HG02678 (cell line): Measurements from ENCODE around the gene VIT.
"Not testable (repeated sequence)": the region's sequence is repeated elsewhere in the genome, so short reads cannot be mapped to it uniquely, and the experiment has no call there.

ENCODE experiments used
- ATAC-seq: cut with Tn5 transposase; IDR thresholded peaks from one replicate; pipeline ENCODE4 v1.9.1; 2021; ENCODE audit warnings: mild to moderate bottlenecking, moderate library complexity; ENCODE audit not compliant: unreplicated experiment

Gene VIT

GRCh38 chr2:36801088-36801487, 104.6 kb downstream of the VIT start:
- ATAC-seq, result no peak

GRCh38 chr2:36802952-36803351, 106.4 kb downstream of the VIT start:
- ATAC-seq, result no peak

- ATAC-seq, result no peak
These were observed 109.2 kb downstream of the VIT start for GRCh38 chr2:36805635-36806224.

DNA sequence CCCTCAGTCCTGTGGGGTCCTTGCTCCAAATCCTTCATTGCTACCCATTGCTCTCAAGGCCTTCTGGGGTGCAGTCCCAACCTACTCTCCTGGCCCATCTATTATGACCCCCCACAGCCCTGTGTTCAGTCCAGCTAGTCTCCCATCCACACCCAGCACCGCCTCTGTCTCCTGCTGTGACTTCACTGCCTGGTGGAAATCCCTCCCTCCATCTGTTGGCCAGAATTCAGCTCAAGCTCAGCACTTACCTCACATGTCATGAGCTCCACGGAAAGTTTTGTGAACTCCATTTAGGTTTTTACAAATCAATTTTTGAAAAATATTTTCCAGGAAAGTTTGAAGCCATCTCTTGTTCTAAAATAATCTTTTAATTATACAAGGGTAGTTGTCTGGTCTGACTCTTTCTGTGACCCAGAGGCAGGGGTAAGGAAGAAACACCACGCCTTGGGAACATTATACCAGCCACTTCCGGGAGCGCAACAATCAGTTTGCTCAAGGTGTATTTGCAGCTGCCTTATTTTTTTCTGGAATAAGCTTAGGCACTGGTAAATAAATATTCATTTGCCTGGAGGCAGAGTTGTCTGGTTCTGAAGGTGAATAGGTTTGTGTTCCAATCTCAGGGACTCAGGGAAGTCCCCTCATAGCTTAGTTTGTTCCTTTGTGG, 110.8 kb downstream of the VIT start:
- no peak for ATAC-seq

GRCh38 chr2:36808386-36809068, 112.0 kb downstream of the VIT start:
- ATAC-seq, result no peak

GRCh38 chr2:36809069-36809445, 112.5 kb downstream of the VIT start:
- ATAC-seq, result no peak

- ATAC-seq, result no peak
These were observed 114.6 kb downstream of the VIT start for GRCh38 chr2:36811071-36811470.

GRCh38 chr2:36812196-36812595, 115.7 kb downstream of the VIT start:
- ATAC-seq, result no peak

DNA sequence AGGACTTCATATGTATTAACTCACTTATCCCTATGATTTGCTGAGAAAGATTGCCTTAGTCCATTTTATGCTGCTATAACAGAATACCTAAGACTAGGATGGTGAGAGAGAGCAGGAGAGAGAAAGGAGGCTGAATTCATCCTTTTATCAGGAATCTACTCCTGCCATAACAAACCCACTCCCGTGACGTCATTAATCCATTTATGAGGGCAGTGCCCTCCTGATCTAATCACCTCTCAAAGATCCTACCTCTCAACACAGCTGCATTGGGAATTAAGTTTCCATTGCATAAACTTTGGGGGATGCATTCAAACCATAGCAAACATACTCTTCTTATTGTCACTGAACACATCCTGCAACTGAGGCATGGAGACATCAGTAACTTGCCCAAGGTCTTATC, 122.0 kb downstream of the VIT start:
- no peak for ATAC-seq

GRCh38 chr2:36819095-36819711, 122.7 kb downstream of the VIT start:
- no peak for ATAC-seq

- no peak for ATAC-seq
These were observed 124.6 kb downstream of the VIT start for GRCh38 chr2:36820942-36821605.

- no peak for ATAC-seq
These were observed 127.4 kb downstream of the VIT start for GRCh38 chr2:36823862-36824261.

DNA sequence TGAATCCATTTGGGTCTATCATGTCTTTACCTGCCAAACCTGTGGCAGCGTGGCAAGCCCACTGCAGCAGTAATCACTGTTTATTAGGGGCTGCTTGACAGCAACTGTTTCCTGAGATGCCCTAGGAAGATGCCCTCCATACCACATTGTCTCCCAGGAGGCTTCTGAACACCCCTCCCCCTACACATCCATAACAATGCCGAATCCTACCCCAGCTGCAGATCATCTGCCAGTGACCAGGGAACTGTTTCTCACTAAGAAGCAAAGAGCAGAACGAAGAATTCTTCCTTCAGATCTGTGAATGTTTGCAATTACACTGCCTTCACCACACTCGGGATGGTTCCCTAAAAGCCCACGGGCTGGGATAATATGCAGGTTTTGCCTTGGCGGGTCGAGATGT, 127.8 kb downstream of the VIT start:
- no peak for ATAC-seq

DNA sequence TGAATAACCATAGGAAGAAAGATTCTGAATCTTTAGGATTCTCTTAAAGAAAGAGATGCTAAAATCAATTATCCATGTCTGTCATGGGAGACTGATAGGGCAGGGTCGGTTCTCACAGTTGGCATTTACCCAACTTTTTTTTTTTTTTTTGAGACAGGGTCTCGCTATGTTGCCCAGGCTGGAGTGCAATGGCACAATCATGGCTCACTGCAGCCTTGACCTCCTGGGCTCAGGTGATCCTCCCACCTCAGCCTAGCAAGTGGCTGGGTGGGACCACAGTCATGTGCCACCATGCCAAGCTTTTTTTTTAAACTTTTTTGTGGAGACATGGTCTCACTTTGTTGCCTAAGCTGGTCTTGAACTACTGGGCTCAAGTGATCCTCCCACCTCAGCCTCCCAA, 128.2 kb downstream of the VIT start:
- ATAC-seq, result not testable (repeated sequence)

DNA sequence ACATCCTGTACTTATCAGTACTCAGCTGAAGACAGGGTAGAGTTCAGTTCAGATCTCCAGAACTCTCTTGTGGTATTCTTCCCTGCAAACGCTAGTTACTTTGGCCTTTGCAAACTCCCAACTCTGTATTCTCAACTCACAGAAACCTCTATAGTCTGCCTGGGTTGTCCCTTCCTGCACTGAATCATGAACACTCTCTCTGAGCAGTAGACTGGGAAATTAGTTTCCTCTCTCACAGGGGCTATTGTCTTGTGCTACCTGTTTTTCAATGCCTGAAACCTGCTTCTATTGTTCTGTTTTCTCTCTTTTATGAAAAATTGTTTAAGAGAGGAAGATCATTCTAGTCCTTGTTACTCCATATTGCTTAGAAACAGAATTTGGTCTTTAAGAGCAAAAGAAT, 134.7 kb downstream of the VIT start:
- ATAC-seq, result no peak

DNA sequence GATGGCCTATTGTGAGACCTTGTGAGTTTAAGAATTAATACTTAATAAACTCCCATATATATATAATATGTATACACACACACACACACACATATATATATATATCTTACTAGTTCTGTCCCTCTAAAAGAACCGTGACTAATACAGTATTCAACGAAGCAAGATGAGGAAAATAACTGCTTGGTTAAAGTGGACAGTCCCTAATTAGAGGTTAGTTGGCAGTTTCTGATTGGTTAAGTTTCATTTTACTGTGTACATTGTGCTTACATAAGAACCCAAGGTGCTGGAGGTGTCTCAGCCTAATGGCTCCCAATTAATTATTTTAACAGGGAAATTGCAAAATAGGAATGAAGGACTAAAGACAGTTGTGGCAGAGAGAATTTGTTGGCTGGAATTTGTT, 137.7 kb downstream of the VIT start:
- no peak for ATAC-seq

DNA sequence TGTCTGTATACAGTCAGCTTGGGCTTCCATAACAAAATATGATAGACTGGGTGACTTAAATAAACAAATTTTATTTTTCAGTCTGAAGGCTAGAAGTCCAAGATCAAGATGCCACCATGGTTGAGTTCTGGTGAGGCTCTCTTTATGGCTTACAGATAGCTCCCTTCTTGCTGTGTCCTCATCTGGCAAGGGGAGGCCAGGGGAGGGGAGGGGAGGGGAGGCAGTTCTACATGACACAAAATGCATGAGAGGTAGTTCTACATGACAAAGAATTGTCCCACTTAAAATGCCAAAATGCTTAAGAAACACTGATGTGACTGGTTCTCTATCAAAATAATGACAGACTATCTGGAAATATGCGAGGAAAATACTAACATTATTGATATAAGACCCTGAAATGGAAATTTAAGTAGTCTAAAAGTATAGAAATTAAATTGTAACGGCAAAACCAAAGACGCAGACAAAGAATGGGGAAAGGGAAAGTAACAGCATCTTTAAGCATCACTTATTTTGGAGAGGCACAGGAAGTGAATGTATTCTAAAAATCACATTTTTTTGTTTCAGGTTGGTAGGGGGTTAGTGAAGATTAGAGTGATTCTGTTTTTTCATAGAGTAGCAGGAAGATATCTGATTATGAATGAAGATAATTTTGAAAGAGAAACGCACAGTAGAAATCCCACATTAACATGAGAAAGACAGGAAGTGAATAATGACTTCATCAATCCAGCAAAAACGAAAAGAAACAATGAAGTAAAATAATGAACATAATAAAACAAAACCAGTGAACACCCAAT, 138.4 kb downstream of the VIT start:
- ATAC-seq, result no peak

- ATAC-seq, result no peak
These were observed 143.6 kb downstream of the VIT start for GRCh38 chr2:36839976-36840617.

DNA sequence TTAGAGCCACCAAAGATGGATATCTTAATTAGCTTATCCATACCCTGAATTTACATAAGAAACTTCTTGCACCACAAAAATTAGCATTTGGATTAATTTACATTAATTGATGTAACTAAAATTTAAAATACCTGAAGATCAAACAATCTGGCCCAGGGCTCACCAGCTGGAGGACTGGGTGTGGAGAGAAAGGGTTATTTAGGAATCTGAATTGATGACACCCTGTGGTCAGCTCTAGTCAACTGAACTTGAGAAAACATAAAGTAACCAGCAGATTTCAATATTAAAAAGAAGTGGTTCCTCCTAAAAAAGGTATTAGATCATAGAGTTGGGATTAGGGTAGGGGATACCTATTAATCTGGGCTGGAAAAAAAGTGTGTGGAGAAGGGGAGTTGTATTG, 147.3 kb downstream of the VIT start:
- ATAC-seq, result no peak

DNA sequence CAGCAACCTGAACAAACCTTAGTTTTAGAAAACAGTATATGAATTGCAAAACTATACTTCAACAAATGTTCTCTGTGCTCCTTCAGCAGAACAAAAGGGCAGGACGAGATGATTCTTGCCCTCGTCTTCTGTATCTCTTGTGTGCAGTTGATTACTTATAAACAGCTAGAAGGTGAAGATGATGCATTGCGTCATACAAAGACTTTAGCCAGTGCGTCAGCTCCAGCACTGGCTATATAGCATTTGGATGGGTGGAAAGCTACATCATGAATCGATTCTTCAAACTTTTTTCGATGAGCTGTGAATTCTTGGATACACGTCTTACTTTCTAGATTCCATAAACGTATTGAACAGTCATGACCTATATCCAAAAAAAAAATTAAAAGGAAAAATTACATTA, 152.8 kb downstream of the VIT start:
- no peak for ATAC-seq
